NCI-H2081 treated with DMSO at 0.1 percent for 48 hours (cell line): ENCODE data around the gene BCAR1.

Experiments used
- DNase-seq: peaks from one replicate; lab custom pipeline; 2025; lab: John Stamatoyannopoulos, UW

The BCAR1 gene

DNA sequence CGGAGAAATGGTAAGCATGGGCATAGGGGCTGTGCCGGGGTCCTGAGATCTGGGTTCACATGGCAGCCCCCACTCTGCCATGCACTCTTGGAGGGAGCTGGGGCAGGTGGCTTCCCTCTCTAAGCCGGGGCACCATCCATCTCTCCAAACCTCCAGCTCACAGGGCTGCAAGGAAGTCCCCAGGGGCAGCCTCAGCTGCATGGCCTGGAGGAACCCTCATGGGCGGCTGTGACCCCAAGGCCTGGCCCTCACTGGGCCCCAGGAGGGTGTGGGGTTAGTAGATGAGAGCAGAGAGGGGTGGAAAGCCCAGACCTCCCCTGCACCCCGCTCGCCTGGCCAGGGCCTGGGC is 47.0 kb downstream of the BCAR1 start:
- no peak for DNase-seq

DNA sequence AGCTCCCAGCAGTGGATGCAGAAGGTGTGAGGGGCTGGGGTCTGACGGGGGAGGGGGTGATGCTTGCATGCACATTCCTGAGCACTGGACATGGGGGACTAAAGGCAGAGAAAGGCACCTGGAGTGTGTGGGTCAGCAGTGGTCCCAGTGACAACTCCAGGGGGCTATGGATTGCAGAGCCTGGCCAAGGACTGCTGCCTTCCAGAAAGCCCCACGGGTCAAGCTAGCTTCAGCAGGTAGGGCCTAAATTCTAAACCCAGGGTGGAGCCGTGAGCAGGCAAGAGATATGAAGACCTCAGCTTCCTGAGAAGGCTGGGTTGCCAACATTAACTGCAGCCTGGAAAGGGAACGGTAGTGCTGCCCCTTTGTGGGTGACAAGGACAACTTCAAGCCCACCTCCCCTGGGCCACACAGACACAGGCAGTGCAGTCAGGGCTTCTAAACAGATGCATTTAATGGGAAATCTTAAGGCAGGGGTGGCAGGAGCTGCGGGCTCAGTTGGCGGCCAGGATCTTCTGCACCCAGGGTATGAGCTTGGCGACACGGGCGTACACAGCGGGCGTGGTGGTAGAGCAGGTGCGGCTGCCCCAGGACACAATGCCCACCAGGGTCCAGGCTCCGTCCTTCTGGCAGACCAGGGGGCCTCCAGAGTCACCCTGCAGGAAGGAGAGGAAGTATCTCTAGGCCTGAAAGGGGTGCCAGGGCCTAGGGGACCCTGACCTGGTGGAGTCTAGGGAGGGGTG is 47.6 kb downstream of the BCAR1 start:
- DNase-seq = no peak

DNA sequence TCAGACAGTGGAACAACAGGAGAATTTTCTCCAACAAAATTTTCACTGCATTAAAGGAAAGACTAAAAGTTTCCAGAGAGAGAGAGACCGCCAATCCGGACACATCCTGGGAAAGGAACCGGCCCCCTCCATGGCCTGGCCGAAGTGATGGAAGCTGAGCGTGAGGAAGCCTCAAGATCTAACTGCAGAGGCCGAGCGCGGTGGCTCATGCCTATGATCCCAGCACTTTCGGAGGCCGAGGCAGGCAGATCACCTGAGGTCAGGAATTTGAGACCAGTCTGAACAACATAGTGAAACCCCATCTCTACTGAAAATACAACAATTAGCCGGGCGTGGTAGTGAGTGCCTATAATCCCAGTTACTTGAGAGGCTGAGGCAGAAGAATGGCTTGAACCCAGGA is 48.3 kb downstream of the BCAR1 start:
- no peak for DNase-seq

DNA sequence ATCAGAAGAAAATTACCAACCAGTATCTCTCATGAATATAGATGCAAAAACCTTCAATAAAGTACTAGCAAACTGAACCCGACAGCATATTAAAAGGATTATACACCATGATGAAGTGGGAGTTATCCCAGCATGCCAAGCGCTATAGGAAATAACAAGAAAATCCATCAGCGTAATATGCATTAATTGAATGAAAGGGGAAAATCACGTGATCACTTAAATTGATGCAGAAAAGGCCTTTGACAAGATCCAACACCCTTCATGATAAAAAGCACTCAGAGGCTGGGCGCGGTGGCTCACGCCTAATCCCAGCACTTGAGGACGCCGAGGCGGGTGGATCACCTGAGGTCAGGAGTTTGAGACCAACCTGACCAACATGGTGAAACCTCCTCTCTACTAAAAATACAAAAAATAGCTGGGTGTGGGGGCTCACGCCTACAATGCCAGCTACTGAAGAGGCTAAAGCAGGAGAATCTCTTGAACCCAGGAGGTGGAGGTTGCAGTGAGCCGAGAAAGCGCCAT is 49.3 kb downstream of the BCAR1 start:
- DNase-seq = no peak

DNA sequence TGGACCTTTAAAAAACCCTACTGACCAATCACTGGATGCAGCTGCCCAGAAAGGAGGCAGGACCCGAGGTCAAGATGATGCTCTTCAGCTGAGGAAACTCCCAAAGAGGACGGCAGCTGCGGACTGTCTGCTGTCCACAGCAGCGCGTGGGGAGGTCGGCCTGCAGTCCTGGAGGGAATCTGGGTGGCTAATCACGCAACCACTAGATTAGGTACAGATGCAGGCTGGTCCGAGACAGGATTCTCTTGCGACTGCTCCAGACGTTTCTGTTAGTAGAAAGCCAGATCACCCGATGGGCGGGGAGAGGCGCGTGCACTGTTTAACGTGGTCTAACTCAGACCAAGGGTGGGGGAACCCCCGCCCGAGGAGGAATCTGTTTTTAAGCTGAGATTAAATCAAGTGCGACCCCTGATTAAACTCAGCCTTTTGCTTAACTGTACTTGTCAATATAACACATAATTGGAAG is 53.3 kb downstream of the BCAR1 start:
- DNase-seq = no peak

DNA sequence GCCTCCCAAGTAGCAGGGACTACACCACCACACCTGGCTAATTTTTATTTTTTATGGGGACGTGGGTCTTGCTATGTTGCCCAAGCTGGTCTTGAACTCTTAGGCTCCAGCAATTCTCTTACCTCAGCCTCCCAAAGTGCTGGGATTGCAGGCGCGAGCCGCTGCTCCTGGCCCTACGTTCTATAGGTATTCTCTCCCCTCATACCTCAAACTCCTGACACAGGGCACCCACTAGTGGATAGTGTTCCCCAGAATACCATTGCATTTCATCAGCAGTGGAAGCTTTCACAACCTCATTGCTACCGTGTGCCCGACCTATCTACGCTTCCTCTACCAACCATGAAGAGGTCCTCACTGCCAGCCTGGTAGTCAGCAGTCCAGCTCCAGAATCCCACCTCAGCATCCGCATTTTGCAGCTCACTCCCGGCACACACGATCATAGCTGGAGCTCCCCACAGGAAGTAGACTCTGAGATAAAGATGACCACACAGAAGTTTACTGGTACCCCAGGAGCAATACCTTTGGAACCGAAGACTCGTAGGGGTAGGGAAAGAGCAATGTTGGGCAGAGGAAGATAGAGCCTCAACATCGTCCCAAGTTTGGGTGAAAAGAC is 53.8 kb downstream of the BCAR1 start:
- DNase-seq = no peak

DNA sequence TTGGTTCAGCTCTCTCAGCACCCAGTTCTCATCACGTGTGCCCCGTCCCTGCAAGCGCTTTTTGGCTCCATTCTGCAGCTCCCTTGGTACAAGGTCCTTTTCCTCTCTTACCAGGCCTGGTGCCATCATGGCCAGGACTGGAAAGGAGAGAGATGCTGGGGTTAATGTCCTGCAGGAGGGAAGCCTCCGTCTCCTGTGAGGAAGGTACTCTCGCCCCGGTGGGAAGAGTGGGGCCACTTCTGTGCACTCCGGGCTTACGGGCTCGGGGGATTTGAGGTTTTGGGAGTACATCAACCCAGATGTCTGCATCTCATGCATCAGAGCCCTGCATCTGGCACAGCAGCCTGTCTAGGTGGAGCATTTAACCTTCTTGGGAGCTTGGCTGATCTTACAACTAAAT is 54.6 kb downstream of the BCAR1 start:
- no peak for DNase-seq

DNA sequence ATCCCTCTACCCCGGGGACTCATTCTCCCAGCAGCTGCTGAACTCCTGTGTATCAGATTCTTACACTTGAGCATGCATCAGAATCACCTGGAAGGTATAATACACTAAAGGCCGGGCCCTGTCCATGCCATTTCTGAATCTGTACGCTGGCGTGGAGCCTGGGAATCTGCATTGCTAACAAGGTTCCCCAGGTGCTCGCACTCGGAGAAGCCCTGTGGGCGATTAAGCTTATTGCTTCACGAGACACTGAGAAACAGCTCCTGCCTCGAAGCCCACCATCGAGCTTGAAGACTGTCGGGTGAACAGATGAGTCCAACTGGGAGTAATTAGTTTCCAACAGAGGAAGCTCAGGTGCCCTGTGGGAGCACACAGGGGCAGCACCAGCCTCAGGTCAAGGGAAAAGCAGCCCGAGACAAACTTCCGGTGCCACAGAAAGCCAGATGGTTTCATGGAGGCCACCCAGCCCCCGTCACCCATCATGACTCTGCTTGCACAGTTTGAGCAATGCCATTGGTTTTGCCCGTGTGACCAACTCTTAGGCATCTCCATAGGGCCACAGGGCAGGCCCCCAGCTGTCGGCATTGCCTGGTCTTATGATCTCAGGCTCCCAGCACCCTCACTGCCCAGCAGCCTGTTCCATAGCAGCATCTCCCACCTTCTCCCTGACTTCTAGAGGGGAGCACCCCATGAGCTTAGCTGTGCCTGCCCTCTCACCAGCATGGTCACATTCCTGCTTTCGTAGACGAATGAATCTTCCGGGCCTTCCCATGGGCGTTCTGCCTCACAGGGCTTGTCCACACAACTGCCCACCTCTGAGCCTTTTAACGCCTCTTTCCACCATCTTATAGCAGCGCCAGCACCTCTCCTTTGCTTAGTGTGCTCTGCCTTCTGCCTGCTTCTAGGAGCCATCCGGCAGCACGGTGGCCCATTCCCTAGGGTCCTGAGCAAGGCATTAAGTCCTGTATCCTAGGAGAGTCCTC is 55.3 kb downstream of the BCAR1 start:
- no peak for DNase-seq

DNA sequence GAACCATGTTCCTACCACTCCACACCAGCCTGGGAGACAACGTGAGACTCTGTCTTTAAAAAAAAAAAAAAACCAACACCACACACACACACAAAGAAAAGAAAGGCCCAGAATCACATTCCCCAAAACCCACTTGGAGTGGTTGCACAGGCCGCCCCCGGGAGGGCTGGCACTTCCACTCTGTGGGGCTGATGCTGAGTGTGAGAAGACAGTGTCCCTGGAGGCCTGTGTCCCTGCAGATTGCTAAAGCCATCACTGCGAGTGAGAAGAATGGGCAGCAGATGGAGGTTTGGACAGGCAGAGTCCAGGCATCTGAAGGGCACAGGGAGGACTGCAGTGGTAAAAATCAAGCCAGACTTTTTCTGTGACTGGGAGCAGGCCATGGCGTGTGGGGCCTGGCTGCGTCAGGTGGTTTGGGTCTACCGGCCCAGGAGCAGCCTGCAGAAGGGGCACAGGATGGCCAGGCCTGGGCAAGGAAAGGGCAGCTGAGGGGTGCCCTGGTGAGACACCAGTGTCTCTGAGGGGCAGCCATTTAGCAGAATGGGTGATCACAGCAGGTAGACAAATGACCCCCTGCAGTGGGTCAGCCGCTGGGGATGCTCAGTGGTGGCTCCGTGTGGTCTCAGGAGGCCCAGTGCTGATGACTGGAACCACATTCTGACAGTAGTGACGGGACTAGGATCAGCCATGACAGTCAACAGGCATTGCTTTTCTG is 57.5 kb downstream of the BCAR1 start:
- DNase-seq = no peak

DNA sequence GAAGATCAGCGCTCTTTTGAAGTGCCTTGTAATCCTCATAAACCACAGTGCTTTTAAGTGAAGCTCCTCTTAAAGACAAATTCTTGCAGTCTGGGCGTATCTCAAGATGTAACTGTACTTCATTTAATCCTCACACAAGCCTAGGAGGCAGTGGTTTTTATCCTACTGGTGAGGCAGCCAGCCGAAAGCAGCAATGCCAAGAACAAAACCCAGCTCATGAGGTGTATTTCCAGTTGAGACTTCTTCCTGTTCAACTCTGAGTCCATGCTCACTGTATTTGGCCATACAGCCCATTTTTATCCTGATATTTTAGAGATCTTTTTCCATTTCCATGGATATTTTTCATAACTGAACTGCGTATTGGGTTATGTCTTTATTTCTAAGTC is 58.2 kb downstream of the BCAR1 start:
- DNase-seq = no peak

DNA sequence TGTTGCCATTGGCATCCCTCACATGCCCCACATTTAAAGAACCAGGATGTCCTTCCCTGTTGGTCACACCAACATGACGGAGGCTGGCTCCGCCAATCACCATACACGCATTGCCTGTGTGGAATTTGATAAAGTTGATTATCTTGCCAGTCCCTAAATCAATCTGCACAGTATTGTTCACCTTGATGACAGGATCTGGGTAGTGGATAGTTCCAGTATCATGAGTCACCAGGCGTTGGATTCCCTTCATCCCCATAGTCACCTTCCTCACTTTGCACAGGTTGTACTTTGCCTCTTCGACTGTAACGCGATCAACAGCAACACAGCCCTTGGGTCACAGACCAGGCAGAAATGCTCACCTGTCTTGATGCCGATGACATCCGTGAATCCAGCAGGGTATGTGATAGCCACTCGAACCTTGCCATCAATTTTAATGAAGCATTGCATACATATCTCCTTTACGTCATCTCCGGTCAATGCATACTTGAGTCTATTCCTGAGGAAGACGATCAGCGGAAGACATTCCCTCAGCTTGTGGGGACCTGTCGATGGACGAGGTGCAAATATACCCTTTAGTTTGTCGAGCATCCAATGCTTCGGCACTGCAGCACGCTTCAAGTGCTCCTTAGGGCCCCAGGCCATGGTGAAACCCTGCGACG is 58.7 kb downstream of the BCAR1 start:
- no peak for DNase-seq

DNA sequence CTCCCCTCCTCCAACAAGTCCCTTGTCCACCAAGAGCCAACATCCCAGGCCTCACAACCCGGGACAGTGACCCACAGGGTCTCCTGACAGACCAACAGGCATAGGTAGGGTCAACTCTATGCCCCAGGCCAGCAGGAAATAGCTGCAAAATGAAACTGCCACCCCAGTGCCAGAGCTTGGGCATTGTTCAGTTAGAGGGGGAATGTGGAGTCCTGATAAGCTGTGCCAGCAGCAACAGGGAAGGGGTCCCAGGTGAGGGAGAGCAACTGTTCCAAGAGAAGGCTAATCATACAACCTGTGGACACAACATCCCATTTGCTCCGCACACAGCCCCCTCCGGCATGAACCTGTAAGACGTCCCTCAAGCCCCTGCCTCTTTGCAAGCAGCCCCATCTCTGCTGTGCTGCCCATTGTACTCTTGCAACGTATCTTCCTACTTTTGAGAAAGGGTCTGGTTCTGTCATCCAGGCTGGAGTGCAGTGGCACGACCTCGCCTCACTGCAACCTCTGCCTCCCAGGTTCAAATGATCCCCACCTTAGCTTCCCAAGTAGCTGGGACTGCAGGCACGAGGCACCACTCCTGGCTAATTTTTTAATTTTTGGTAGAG is 61.7 kb downstream of the BCAR1 start:
- DNase-seq = no peak

DNA sequence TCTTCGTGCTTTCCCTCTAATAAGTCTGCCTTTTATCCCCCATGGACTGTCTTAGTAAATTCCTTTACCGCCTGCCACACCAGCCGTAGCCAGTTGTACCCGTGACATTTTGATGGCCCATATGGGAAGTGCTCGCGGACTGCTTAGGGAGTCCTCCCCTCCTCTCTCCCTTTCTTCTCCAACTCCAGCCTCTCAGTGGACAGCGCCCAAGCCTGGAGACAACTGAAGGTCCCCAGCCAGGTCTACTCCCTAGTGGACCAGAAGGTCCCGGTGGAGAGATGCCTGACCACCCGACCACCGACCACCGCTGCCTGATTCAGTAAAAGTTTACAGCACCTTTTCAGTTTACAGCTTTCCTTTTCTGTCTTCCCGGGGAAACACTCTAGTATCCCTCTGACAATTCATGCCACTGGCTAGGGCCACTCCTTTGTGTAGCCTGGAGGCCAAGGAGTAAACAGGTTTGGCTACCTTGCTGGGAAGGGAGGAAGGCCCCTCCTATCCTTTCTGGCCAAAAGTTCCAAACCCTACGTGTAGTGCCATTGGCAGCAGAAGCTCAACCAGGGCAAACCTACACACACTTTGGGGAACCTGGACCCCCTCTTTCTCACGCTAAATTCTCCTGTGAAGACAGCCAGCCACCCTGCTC is 62.5 kb downstream of the BCAR1 start:
- DNase-seq = no peak

DNA sequence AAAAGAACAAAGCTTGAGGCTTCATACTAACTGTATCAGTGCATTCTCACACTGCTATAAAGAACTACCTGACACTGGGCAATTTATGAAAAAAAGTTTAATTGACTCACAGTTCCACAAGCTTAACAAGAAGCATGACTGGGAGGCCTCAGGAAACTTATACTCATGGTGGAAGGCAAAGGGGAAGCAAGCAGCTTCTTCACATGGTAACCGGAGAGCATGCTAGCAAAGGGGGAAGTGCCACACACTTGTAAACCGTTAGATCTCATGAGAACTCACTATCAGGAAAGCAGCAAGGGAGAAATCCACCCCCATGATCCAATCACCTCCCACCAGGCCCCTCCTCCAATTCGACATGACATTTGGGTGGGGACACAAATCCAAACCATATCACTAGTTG is 69.8 kb downstream of the BCAR1 start:
- DNase-seq = no peak

DNA sequence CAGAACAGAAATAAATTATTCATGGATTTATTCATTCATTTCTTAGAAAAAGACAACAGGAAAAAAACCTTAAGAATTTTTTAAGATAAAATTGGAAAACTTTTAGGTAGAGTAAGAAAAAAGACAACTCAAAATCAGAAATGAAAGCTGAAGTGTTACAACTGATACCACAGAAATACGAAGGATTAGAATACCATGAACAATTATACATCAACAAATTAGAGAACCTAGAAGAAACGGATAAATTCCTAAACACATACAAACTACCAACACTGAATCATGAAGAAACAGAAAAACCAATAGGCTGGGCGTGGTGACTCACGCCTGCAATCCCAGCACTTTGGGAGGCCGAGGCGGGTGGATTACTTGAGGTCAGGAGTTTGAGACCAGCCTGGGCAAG is 72.2 kb downstream of the BCAR1 start:
- DNase-seq = no peak
